T47D (cell line): ENCODE measurements around the gene NCOA1.

Source experiments
- DNase-seq, 2 experiments: peaks; one replicate each; pipeline versions ENCODE4 v3.0.0 to v3.0.0-alpha.2; 2011 to 2012; ENCODE audit warnings: low read depth in 1 of 2, low spot score in 1 of 2
- JUND ChIP-seq: IDR thresholded peaks from 2 replicates; pipeline ENCODE4 v1.6.1; 2012; ENCODE audit warnings: low read depth
- in situ Hi-C: cut with HindIII; loops from 2 replicates; pipeline ENCODE4 v1.10.0; 2016; ENCODE audit warnings: low sequenced_read_pairs, low pct_unique_long_range_greater_than_20kb

NCOA1 gene

DNA sequence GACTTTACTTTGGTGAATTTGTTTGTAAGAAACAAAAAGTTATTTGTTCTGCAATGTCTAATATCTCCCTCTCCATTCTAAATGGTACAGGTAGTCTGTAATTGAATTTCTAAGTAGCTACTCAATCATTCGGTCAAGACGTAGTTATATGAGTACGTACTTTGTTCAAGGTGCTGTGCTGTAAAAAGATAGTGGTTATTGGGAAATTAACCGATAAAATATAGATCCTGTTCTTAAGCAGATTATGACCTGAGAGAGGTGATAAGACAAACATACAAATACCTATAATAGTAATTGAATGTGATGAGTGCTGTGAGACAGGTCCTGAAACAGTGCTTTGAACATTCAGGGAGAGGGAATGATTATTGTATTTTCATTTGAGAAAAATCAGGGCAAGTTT is 7.1 kb downstream of the NCOA1 start:
- TF ChIP-seq JUND: no peak
- no peak for DNase-seq
- in situ Hi-C loops: no loop called here

DNA sequence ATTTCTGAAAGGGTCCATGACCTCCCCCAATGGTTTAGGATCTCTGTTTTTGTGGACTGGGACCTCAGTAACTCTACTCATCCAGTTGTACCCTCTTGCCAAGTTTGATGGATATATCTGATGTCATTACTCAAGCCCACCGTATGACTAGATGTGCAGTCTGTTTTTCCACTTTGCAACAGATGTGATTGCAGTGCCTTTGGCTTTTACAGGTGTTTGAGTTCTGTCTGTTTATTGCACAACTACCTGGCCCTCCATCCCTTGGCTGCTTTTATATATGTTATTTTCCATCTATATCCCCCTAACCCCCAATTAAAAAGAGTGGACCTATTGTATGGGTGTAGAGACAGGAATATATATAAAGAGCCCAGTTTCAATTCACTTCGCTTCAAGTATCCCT is 10.8 kb downstream of the NCOA1 start:
- no peak for DNase-seq
- TF ChIP-seq JUND: no peak
- in situ Hi-C loops: no loop called here

DNA sequence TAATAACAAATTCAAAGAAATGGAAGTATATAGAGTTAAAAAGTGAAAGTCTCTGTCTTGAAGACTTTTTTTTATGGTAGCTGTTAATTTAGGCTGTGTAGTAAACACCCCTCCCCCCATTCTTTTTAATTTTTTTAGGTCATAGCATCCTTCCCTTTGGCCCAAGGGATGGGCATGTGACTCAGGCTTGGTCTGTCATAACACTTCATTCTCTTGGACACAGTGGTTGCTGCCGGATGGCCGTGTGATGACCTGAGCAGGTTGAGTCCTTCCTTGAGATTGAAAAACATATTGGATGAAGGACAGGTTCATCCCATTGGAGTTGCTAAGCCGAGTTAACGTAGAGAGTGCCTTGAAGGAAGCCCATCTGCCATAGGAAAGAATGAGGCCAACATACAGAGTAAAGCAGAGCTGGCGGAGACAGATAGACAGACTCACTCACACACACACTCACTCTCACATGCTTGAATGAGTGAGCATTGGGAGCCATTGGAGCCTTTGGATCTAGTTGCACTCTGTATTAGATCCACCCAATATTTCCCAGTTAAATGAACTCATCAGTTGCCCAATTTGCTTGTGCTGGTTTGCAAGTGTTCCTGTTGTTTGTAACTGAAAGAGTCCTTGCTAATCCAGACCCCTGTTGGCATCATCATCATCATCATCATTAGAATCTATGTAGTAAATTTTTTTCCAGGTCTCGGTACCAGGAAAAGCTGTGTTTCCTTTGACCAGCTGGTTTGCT is 14.7 kb downstream of the NCOA1 start:
- in situ Hi-C loops: no loop called here
- no peak for TF ChIP-seq JUND
- no peak for DNase-seq

DNA sequence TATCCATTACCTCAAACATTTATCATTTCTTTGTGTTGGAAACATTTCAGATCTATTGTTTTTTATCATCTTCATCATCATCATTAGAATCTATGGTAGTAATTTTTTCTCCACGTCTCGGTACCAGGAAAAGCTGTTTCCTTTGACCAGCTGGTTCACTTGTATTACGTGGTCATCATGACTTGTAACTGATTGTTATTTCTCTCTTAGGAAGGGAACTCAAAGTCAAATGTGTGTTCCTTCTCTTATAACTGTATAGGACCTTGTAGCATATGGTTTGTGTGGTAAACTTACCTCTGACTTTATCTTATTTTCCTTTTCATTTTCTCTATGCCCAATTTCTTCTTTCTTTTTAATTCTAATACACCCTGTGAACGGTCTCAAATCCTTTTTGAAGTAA is 16.5 kb downstream of the NCOA1 start:
- TF ChIP-seq JUND: no peak
- in situ Hi-C loops: no loop called here

DNA sequence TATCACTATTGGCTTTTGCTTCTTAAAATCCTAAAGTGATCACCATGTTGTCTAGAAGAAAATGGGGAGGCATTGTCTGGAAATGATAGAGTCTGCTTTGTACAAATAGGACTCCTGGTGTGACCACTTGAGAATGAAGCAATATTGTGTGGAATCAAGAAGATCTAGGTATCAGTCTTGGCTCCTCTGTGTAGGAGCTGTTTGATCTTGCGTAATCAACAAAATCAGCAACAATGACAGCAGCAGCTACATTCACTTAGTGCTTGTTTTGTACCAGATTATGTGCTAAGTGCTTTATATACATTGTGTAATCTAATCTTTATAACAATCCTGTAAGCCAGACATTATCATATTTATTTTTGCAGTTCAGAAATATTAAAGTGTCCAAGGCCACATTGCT is 17.8 kb downstream of the NCOA1 start:
- TF ChIP-seq JUND: no peak
- no peak for DNase-seq
- in situ Hi-C loops: no loop called here

More for the DNA sequence above, 16.5 kb downstream of the NCOA1 start:
- DNase-seq: no peak

DNA sequence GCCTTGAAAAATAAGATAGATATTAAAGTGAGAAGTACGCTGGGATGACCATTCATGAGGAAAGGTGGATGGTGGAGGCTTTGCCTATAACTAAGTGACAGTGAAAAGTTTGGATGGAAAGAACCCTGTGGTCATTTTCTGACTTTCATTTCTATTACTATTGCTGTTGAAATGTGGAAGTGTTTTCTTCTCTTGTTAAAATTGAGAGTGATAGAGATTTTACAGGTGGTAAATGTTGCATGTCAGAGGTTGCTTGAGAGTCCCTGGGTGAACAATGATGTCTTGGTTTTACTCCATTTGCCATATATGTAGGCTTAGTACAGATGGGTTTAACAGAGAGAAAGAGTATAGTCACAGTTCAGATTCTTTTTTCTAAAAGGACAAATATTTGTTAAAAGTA is 18.4 kb downstream of the NCOA1 start:
- DNase-seq: no peak
- TF ChIP-seq JUND: no peak
- in situ Hi-C loops: no loop called here

DNA sequence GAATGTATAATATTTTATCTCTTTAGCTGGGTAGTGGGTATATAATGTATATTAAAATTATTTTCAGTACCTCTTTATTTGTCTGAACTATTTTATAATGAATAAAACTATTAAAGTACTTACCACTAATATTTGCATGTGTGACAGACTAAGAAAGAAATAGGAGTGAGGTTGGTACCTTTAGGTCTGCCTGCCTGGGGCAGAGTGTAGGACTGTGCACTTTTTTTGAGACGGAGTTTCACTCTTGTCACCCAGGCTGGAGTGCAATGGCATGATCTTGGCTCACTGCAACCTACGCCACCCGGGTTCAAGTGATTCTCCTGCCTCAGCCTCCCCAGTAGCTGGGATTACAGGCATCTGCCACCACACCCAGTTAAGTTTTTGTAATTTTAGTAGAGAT is 18.8 kb downstream of the NCOA1 start:
- in situ Hi-C loops: no loop called here
- no peak for DNase-seq
- no peak for TF ChIP-seq JUND

DNA sequence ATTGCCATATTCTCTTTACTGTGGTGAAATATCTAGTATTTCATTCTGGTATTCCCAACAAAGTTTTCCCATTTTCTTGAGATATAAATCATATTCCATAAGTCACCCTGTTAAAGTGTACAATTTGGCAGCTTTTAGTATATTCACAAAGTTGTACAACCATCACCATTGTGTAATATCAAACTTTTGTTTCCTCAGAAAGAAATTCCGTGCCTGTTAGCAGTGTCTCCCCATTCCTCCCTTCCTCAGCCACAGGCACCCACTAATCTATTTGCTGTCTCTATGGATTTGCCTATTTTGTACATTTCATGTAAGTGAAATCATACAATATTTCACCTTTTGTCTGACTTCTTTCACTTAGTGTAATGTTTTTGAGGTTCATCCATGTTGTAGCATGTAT is 19.7 kb downstream of the NCOA1 start:
- in situ Hi-C loops: no loop called here
- TF ChIP-seq JUND: no peak

DNA sequence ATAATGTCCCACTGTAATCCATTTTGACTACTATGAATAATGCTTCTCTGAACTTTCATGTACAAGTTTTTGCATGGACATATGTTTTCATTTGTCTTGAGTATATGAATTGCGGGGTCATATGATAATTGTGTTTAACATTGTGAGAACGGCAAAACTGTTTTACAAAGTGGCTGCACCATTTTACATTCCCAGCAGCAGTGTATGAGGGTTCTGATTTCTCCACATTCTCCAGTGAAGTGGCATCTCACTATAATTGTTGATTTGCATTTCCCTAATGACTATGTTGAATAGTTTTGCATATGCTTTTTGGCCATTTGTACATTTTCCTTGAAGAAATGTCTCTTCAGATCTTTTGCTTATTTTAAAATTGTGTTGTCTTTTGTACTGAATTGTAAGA is 20.1 kb downstream of the NCOA1 start:
- in situ Hi-C loops: no loop called here
- no peak for DNase-seq
- no peak for TF ChIP-seq JUND

More for the DNA sequence above, 19.7 kb downstream of the NCOA1 start:
- DNase-seq: no peak

DNA sequence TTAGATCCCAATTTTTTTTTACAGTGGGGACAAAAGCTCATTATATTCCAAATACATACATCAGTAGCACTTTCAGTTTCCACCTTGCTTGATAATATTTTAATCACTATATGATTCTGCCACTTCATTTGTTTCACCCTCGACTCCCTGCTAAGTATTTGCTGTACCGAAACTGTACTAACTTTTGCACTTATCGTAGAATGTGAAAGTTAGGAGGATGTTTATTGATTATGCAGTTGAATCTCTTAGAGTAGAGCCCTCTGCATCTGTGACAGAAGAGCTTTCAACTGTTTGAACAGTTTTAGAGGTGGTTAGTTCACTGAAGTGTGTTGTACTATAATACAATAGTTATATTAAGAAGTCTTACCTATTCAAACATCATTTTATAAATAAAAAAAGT is 20.8 kb downstream of the NCOA1 start:
- TF ChIP-seq JUND: no peak
- in situ Hi-C loops: no loop called here
- DNase-seq: no peak

DNA sequence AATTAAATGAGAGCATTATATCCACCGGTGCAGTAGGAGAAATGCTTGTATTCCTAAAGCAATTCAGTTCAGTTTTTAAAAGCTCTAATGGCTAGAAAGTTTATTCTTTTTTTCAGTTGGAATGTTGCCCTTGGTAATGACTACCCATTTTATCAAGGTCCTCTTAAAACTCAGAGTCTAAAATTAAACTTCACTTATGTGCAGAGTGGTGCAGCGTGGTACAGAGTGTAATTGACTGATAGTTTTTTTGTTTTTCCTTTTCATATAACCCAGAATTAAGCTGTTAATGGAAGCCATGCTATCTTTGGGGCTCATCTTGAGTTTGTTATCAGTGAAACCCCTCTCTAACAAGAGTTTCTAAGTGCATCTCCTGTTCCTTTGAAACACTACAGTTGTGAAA is 21.4 kb downstream of the NCOA1 start:
- in situ Hi-C loops: no loop called here
- no peak for DNase-seq
- no peak for TF ChIP-seq JUND

DNA sequence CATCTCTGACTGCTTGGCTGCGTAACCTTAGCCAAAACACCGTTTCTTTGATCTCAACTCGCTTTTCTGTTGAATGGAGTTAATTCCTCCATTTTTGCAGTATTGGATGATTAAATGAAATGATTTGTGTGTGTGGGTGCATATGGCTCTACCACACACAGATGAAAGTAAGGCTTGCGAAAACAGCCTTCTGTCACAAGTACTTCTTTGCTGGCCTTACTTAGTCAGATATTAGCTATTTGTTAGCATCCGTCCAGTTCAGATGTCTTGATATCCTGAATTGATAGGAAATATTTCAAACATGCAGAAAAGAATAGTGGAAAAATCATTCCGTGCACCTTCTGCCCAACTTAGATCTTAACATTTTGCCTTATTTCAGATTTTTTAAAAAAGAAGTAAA is 21.8 kb downstream of the NCOA1 start:
- TF ChIP-seq JUND: no peak
- in situ Hi-C loops: no loop called here
- no peak for DNase-seq

DNA sequence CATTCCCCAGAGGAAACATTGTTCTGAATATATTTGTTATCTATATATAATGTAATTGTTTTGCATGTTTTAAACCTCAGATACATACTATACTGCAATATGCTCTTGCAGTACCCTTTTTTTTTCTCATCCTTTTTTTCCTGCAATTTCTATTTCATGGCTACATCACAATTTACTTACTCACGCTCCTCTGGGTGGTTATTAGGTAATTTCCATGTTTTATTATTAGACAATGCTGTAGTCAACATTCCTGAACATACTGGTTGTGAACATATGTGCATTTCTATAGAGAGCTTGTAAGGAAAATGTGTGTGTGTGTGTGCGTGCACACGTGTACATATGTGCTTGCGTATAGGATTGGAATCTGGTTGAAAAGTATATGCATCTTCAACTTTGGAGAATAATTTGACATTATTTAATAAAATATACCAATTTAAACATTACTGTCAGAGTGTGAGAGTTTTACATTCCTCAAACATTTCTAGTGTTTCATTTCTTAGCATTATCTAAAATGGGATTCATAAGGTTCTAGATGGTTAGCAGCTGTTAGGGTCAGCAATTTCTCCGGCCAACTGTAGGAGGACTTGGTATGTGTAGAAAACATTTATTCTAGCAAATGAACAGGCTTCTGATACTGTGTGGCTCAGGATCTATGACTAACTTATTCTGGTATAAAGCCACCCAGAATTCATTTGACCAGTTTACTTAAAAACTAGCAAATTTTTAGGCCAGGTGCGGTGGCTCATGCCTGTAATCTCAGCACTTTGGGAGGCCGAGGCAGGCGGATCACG is 22.4 kb downstream of the NCOA1 start:
- TF ChIP-seq JUND: no peak
- in situ Hi-C loops: no loop called here
- DNase-seq: no peak
